HEK293 (cell line): ENCODE results near the gene DMAC2.

ENCODE experiments used
- CTCF ChIP-seq: fragments of 450-650 bp; formaldehyde crosslinking; IDR thresholded peaks from 2 replicates; pipeline ENCODE4 v1.5.1; 2016; ENCODE audit warnings: missing biosample characterization, missing genetic modification characterization
- TCF7L2 ChIP-seq: IDR thresholded peaks from 2 replicates; pipeline ENCODE4 v1.6.1; 2011; ENCODE audit warnings: low read depth, mild to moderate bottlenecking, inconsistent platforms, low read length, moderate library complexity, borderline replicate concordance

GRCh38 chr19:41426116-41426841 is 13.4 kb downstream of the DMAC2 start:
- TF ChIP-seq TCF7L2: no peak
- no peak for TF ChIP-seq CTCF (tag by site-specific recombination)
